Erythroblast (primary cell): ENCODE results near the gene NPB.

Experiments used
- GATA1 ChIP-seq: IDR thresholded peaks from 2 replicates; pipeline ENCODE4 v1.6.1; 2011; ENCODE audit warnings: low read depth, mild to moderate bottlenecking, control low read depth, low read length, moderate library complexity
- POLR2A ChIP-seq: IDR thresholded peaks from 2 replicates; pipeline ENCODE4 v1.6.1; 2011; ENCODE audit warnings: mild to moderate bottlenecking, low read length

- TF ChIP-seq POLR2A (no peak), GATA1 (no peak)
These were observed 46.9 kb upstream of the NPB start for GRCh38 chr17:81854974-81855774.
